GM23338 (cell line): Measurements from ENCODE around the gene KLHL26. TPM values are rescaled to one million over a fixed set of nuclear protein-coding genes. Genes with fewer than 3 reads are reported as not detected.

Source experiments
- ATAC-seq: fragments of 200-7000 bp; cut with Tn5 transposase; 3 replicates; pipeline ENCODE4 v1.9.1; 2020
- DNase-seq: peaks from one replicate; pipeline ENCODE4 v3.0.0-alpha.2; 2015; ENCODE audit warnings: low spot score
- H2AFZ ChIP-seq: fragments of 200-600 bp; sonication (generic); 2 replicates; pipeline ENCODE4 v1.8.0; 2016; ENCODE audit warnings: antibody characterized with exemption, mild to moderate bottlenecking, moderate library complexity
- H3F3A ChIP-seq: fragments of 200-600 bp; sonication (generic); replicated peaks from 2 replicates; pipeline ENCODE4 v1.8.0; 2017; ENCODE audit warnings: antibody characterized with exemption, mixed run types, low read depth
- H3K27ac ChIP-seq: fragments of 200-600 bp; sonication (generic); 2 replicates; pipeline ENCODE4 v1.6.1; 2016; ENCODE audit warnings: low read depth
- H3K27me3 ChIP-seq: fragments of 200-600 bp; sonication (generic); 2 replicates; pipeline ENCODE4 v1.8.0; 2016; ENCODE audit warnings: mild to moderate bottlenecking, mixed run types, moderate library complexity; ENCODE audit not compliant: insufficient read depth
- H3K36me3 ChIP-seq: fragments of 200-600 bp; sonication (generic); 2 replicates; pipeline ENCODE4 v1.8.0; 2016; ENCODE audit warnings: mild to moderate bottlenecking; ENCODE audit not compliant: insufficient read depth
- H3K4me1 ChIP-seq: fragments of 200-600 bp; sonication (generic); 2 replicates; pipeline ENCODE4 v1.8.0; 2016; ENCODE audit warnings: mild to moderate bottlenecking, moderate library complexity; ENCODE audit not compliant: insufficient read depth
- H3K4me2 ChIP-seq: fragments of 200-600 bp; sonication (generic); 2 replicates; pipeline ENCODE4 v1.7.1; 2017; ENCODE audit warnings: mixed run types
- H3K4me3 ChIP-seq: fragments of 200-600 bp; sonication (generic); 2 replicates; pipeline ENCODE4 v1.6.1; 2016; ENCODE audit warnings: mixed run types
- H3K79me2 ChIP-seq: fragments of 200-600 bp; sonication (generic); replicated peaks from 2 replicates; pipeline ENCODE4 v1.8.0; 2017; ENCODE audit warnings: mild to moderate bottlenecking; ENCODE audit not compliant: insufficient read depth
- H3K9me2 ChIP-seq: fragments of 200-600 bp; sonication (generic); 2 replicates; pipeline ENCODE4 v1.8.0; 2017; ENCODE audit not compliant: insufficient read depth
- H4K20me1 ChIP-seq: fragments of 200-600 bp; sonication (generic); replicated peaks from 2 replicates; pipeline ENCODE4 v1.8.0; 2017; ENCODE audit warnings: mild to moderate bottlenecking; ENCODE audit not compliant: insufficient read depth
- H3K27ac Mint-ChIP-seq: 2 replicates; pipeline ENCODE4 v1.8.0; 2020; ENCODE audit warnings: inconsistent platforms, mild to moderate bottlenecking, moderate library complexity, mixed read lengths
- H3K27me3 Mint-ChIP-seq: 3 replicates; pipeline ENCODE4 v1.8.0; 2022; ENCODE audit warnings: low read depth, mild to moderate bottlenecking, moderate library complexity, mixed read lengths, inconsistent platforms; ENCODE audit not compliant: insufficient read depth, poor library complexity
- H3K36me3 Mint-ChIP-seq: 3 replicates; pipeline ENCODE4 v1.8.0; 2021; ENCODE audit warnings: low read depth, mild to moderate bottlenecking, inconsistent platforms, moderate library complexity, mixed read lengths
- H3K4me1 Mint-ChIP-seq: 3 replicates; pipeline ENCODE4 v1.8.0; 2020; ENCODE audit warnings: mild to moderate bottlenecking, inconsistent platforms, mixed read lengths
- H3K4me3 Mint-ChIP-seq: 3 replicates; pipeline ENCODE4 v1.8.0; 2021; ENCODE audit warnings: moderate library complexity, mild to moderate bottlenecking, inconsistent platforms, mixed read lengths
- H3K9me3 Mint-ChIP-seq: 3 replicates; pipeline ENCODE4 v1.8.0; 2020; ENCODE audit warnings: moderate library complexity, mild to moderate bottlenecking, inconsistent platforms, mixed read lengths
- CREB1 ChIP-seq: fragments of 250-450 bp; sonication (Bioruptor Pico); IDR thresholded peaks from 2 replicates; pipeline ENCODE4 v1.5.0; 2020; ENCODE audit warnings: low read depth, mild to moderate bottlenecking, moderate library complexity
- EZH2 ChIP-seq: fragments of 200-600 bp; sonication (generic); IDR thresholded peaks from one replicate; pipeline ENCODE4 v1.8.0; 2017; ENCODE audit warnings: antibody characterized with exemption, mild to moderate bottlenecking, low read depth; ENCODE audit not compliant: unreplicated experiment
- EZH2phosphoT487 ChIP-seq: fragments of 200-600 bp; sonication (generic); IDR thresholded peaks from one replicate; pipeline ENCODE4 v1.8.1; 2018; ENCODE audit warnings: antibody characterized with exemption; ENCODE audit not compliant: unreplicated experiment
- JUNB ChIP-seq: IDR thresholded peaks from one replicate; pipeline ENCODE4 v1.6.1; 2016; ENCODE audit warnings: antibody characterized with exemption; ENCODE audit not compliant: unreplicated experiment
- NANOG ChIP-seq: IDR thresholded peaks from 2 replicates; pipeline ENCODE4 v1.6.1; 2016; ENCODE audit warnings: antibody characterized with exemption, borderline replicate concordance
- POLR2AphosphoS5 ChIP-seq: IDR thresholded peaks from 2 replicates; pipeline ENCODE4 v1.6.1; 2016; ENCODE audit warnings: antibody characterized with exemption, low read depth
- REST ChIP-seq: IDR thresholded peaks from one replicate; pipeline ENCODE4 v1.6.1; 2018; ENCODE audit warnings: antibody characterized with exemption; ENCODE audit not compliant: unreplicated experiment
- STAT1 ChIP-seq: IDR thresholded peaks from one replicate; pipeline ENCODE4 v1.6.1; 2016; ENCODE audit warnings: antibody characterized with exemption; ENCODE audit not compliant: unreplicated experiment
- ZNF114 ChIP-seq: fragments of 250-450 bp; sonication (Bioruptor Pico); IDR thresholded peaks from 2 replicates; pipeline ENCODE4 v1.5.0; 2020; ENCODE audit warnings: mild to moderate bottlenecking, moderate library complexity
- ZNF331 ChIP-seq: fragments of 250-450 bp; sonication (Bioruptor Pico); IDR thresholded peaks from 2 replicates; pipeline ENCODE4 v1.5.0; 2020; ENCODE audit warnings: low read depth, mild to moderate bottlenecking, moderate library complexity
- polyA plus RNA-seq: library from polyadenylated mRNA; unstranded; fragments of >200 nt; fragmentation: Nextera tagmentation; extraction: Ambion mirVana; gene quantifications from 2 replicates; pipeline ENCODE4 v1.2.1, GENCODE V29; 2016
- total RNA-seq: library from RNA; depleted of rRNA; stranded (reverse); fragments of >200 nt; shearing (Covaris generic); gene quantifications from 2 replicates; pipeline ENCODE4 v1.2.3, GENCODE V29; 2014
- TF ChIP-seq, protein P1 (sequence below): IDR thresholded peaks from 2 replicates; pipeline ENCODE4 v1.6.1; 2016; ENCODE audit warnings: antibody characterized with exemption
- TF ChIP-seq, protein P2 (sequence below), 2 experiments: fragments of 200-600 bp in 1 of 2; sonication (generic) in 1 of 2; conservative IDR thresholded peaks; 2 replicates each; pipeline versions ENCODE4 v1.5.1 to v1.6.1; 2016 to 2017; ENCODE audit warnings: antibody characterized with exemption in 2 of 2, low read depth in 2 of 2, mild to moderate bottlenecking in 2 of 2, moderate library complexity in 1 of 2
- TF ChIP-seq, protein P3 (sequence below): fragments of 250-450 bp; sonication (Bioruptor Pico); IDR thresholded peaks from 2 replicates; pipeline ENCODE4 v1.5.0; 2020; ENCODE audit warnings: mild to moderate bottlenecking, moderate library complexity

KLHL26 gene
- total and polyA plus RNA-seq, 2 experiments from 2014 or later: 3.6 to 11.2 TPM

- peaks cover 16% of the 10 kb centered on the region for H3K27me3 Mint-ChIP-seq
- H3K4me3 Mint-ChIP-seq: no peak overlapping the region; the same call in 2 of the 3 replicates
- H3K4me3 ChIP-seq: no peak overlapping the region
- H3F3A ChIP-seq: 0 out of 2 replicates have a peak, but pooled peaks cover 6% of the 10 kb centered on the region
- ATAC-seq: peak; percentile 55
- no peaks in the 10 kb centered on the region for H3K9me3 Mint-ChIP-seq
- no peaks in the 10 kb centered on the region for H3K4me1 ChIP-seq
- no peaks in the 10 kb centered on the region; the same call in 1 of the 2 replicates for H4K20me1 ChIP-seq
- H3K36me3 ChIP-seq: no peaks in the 10 kb centered on the region
- H3K9me2 ChIP-seq: 0 out of 2 replicates have a peak, but pooled peaks cover 6% of the 10 kb centered on the region
- peak; percentile 78 for DNase-seq
- no peaks in the 10 kb centered on the region for H3K79me2 ChIP-seq
- no peak overlapping the region for H3K27ac ChIP-seq
- no peak overlapping the region for H2AFZ ChIP-seq
- H3K27ac Mint-ChIP-seq: no peak overlapping the region
- H3K4me2 ChIP-seq: no peak overlapping the region
- TF ChIP-seq ZNF114 (CRISPR knock-in tag) (no peak), ZNF331 (CRISPR knock-in tag) (no peak), EZH2 (no peak), NANOG (no peak), CREB1 (CRISPR knock-in tag) (no peak), REST (no peak), JUNB (no peak), POLR2AphosphoS5 (no peak), EZH2phosphoT487 (no peak), STAT1 (no peak)
- TF ChIP-seq, protein P1, sequence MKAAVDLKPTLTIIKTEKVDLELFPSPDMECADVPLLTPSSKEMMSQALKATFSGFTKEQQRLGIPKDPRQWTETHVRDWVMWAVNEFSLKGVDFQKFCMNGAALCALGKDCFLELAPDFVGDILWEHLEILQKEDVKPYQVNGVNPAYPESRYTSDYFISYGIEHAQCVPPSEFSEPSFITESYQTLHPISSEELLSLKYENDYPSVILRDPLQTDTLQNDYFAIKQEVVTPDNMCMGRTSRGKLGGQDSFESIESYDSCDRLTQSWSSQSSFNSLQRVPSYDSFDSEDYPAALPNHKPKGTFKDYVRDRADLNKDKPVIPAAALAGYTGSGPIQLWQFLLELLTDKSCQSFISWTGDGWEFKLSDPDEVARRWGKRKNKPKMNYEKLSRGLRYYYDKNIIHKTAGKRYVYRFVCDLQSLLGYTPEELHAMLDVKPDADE: no peak
- TF ChIP-seq, protein P2, sequence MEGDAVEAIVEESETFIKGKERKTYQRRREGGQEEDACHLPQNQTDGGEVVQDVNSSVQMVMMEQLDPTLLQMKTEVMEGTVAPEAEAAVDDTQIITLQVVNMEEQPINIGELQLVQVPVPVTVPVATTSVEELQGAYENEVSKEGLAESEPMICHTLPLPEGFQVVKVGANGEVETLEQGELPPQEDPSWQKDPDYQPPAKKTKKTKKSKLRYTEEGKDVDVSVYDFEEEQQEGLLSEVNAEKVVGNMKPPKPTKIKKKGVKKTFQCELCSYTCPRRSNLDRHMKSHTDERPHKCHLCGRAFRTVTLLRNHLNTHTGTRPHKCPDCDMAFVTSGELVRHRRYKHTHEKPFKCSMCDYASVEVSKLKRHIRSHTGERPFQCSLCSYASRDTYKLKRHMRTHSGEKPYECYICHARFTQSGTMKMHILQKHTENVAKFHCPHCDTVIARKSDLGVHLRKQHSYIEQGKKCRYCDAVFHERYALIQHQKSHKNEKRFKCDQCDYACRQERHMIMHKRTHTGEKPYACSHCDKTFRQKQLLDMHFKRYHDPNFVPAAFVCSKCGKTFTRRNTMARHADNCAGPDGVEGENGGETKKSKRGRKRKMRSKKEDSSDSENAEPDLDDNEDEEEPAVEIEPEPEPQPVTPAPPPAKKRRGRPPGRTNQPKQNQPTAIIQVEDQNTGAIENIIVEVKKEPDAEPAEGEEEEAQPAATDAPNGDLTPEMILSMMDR (conservative IDR thresholded peaks at IDR 0.05; ENCODE audit: low read depth in 2 of 2): no peak
- TF ChIP-seq, protein P3, sequence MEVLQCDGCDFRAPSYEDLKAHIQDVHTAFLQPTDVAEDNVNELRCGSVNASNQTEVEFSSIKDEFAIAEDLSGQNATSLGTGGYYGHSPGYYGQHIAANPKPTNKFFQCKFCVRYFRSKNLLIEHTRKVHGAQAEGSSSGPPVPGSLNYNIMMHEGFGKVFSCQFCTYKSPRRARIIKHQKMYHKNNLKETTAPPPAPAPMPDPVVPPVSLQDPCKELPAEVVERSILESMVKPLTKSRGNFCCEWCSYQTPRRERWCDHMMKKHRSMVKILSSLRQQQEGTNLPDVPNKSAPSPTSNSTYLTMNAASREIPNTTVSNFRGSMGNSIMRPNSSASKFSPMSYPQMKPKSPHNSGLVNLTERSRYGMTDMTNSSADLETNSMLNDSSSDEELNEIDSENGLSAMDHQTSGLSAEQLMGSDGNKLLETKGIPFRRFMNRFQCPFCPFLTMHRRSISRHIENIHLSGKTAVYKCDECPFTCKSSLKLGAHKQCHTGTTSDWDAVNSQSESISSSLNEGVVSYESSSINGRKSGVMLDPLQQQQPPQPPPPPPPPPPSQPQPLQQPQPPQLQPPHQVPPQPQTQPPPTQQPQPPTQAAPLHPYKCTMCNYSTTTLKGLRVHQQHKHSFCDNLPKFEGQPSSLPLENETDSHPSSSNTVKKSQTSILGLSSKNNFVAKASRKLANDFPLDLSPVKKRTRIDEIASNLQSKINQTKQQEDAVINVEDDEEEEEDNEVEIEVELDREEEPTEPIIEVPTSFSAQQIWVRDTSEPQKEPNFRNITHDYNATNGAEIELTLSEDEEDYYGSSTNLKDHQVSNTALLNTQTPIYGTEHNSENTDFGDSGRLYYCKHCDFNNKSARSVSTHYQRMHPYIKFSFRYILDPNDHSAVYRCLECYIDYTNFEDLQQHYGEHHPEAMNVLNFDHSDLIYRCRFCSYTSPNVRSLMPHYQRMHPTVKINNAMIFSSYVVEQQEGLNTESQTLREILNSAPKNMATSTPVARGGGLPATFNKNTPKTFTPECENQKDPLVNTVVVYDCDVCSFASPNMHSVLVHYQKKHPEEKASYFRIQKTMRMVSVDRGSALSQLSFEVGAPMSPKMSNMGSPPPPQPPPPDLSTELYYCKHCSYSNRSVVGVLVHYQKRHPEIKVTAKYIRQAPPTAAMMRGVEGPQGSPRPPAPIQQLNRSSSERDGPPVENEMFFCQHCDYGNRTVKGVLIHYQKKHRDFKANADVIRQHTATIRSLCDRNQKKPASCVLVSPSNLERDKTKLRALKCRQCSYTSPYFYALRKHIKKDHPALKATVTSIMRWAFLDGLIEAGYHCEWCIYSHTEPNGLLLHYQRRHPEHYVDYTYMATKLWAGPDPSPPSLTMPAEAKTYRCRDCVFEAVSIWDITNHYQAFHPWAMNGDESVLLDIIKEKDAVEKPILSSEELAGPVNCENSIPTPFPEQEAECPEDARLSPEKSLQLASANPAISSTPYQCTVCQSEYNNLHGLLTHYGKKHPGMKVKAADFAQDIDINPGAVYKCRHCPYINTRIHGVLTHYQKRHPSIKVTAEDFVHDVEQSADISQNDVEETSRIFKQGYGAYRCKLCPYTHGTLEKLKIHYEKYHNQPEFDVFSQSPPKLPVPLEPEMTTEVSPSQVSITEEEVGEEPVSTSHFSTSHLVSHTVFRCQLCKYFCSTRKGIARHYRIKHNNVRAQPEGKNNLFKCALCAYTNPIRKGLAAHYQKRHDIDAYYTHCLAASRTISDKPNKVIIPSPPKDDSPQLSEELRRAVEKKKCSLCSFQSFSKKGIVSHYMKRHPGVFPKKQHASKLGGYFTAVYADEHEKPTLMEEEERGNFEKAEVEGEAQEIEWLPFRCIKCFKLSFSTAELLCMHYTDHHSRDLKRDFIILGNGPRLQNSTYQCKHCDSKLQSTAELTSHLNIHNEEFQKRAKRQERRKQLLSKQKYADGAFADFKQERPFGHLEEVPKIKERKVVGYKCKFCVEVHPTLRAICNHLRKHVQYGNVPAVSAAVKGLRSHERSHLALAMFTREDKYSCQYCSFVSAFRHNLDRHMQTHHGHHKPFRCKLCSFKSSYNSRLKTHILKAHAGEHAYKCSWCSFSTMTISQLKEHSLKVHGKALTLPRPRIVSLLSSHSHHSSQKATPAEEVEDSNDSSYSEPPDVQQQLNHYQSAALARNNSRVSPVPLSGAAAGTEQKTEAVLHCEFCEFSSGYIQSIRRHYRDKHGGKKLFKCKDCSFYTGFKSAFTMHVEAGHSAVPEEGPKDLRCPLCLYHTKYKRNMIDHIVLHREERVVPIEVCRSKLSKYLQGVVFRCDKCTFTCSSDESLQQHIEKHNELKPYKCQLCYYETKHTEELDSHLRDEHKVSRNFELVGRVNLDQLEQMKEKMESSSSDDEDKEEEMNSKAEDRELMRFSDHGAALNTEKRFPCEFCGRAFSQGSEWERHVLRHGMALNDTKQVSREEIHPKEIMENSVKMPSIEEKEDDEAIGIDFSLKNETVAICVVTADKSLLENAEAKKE (CRISPR knock-in tag): no peak
- no peaks in the 10 kb centered on the region; the same call in 2 of the 3 replicates for H3K36me3 Mint-ChIP-seq
- no peaks in the 10 kb centered on the region for H3K27me3 ChIP-seq
- H3K4me1 Mint-ChIP-seq: peaks cover 24% of the 10 kb centered on the region
Observed at GRCh38 chr19:18657590-18658365, 20.9 kb downstream of the KLHL26 start.
